ENCODE measurements around the gene DYNAP.
A peak's percentile ranks its signal among the peaks of the same experiment; 100 is the strongest.

Gene DYNAP

GRCh38 chr18:54590945-54591344 is at the start of gene DYNAP:
Gene DYNAP (plus strand): TSS chr18:54591245. CDS start chr18:54591283, 38 bp downstream.
- DNase-seq: no peak

GRCh38 chr18:54551590-54551989 is 39.5 kb upstream of the DYNAP start:
- DNase-seq: no peak

- no peak for DNase-seq
Observed at GRCh38 chr18:54555286-54555685, 35.8 kb upstream of the DYNAP start.

GRCh38 chr18:54555996-54556395 is 35.0 kb upstream of the DYNAP start:
- DNase-seq: no peak

GRCh38 chr18:54557958-54558357 is 33.1 kb upstream of the DYNAP start:
- DNase-seq: no peak

GRCh38 chr18:54558609-54559585 is 32.1 kb upstream of the DYNAP start:
- DNase-seq: peak; percentile 26

- DNase-seq: no peak
Observed at GRCh38 chr18:54561706-54562267, 29.3 kb upstream of the DYNAP start.

- DNase-seq: no peak
Observed at GRCh38 chr18:54580202-54580729, 10.8 kb upstream of the DYNAP start.

GRCh38 chr18:54584065-54584464 is 7.0 kb upstream of the DYNAP start:
- DNase-seq: no peak

GRCh38 chr18:54585743-54586142 is 5.3 kb upstream of the DYNAP start:
- DNase-seq: no peak

GRCh38 chr18:54604211-54604610 is 13.2 kb downstream of the DYNAP start:
- no peak for DNase-seq

- no peak for DNase-seq
Observed at GRCh38 chr18:54606835-54607212, 15.8 kb downstream of the DYNAP start.

GRCh38 chr18:54607213-54608027 is 16.4 kb downstream of the DYNAP start:
- DNase-seq: peak; percentile 59

- DNase-seq: peak; percentile 32
Observed at GRCh38 chr18:54608028-54608642, 17.1 kb downstream of the DYNAP start.

- no peak for DNase-seq
Observed at GRCh38 chr18:54611816-54612215, 20.8 kb downstream of the DYNAP start.

GRCh38 chr18:54612237-54612636 is 21.2 kb downstream of the DYNAP start:
- DNase-seq: no peak

- DNase-seq: no peak
Observed at GRCh38 chr18:54613174-54613573, 22.1 kb downstream of the DYNAP start.

- no peak for DNase-seq
Observed at GRCh38 chr18:54616220-54616848, 25.3 kb downstream of the DYNAP start.

- no peak for DNase-seq
Observed at GRCh38 chr18:54622084-54622483, 31.0 kb downstream of the DYNAP start.

- no peak for DNase-seq
Observed at GRCh38 chr18:54626779-54627178, 35.7 kb downstream of the DYNAP start.

GRCh38 chr18:54630963-54631362 is 39.9 kb downstream of the DYNAP start:
- no peak for DNase-seq

- DNase-seq: no peak
Observed at GRCh38 chr18:54636217-54636616, 45.2 kb downstream of the DYNAP start.
